Bronchial epithelial cell (primary cell): ENCODE results near the gene RASSF4. TPM values are rescaled to one million over a fixed set of nuclear protein-coding genes. Genes with fewer than 3 reads are reported as not detected.

Source experiments
- DNase-seq: peaks from one replicate; pipeline ENCODE4 v3.0.0-alpha.2; 2010; ENCODE audit warnings: low read depth
- FAIRE-seq: peaks from 2 replicates; lab custom pipeline; 2011; peaks lifted over from hg19 to GRCh38; lab: Jason Lieb, UNC
- H3K27me3 ChIP-seq: 2 replicates; pipeline ENCODE4 v1.5.1; 2011; ENCODE audit warnings: low read length; ENCODE audit not compliant: control insufficient read depth, insufficient read depth
- H3K36me3 ChIP-seq: 2 replicates; pipeline ENCODE4 v1.5.1; 2011; ENCODE audit warnings: low read length; ENCODE audit not compliant: control insufficient read depth, insufficient read depth
- H3K4me3 ChIP-seq: 2 replicates; pipeline ENCODE4 v1.5.1; 2011; ENCODE audit warnings: mild to moderate bottlenecking, low read depth, low read length, control low read depth
- total RNA-seq: library from RNA; depleted of rRNA; stranded (reverse); fragments of >200 nt; gene quantifications from 2 replicates; pipeline ENCODE4 v1.2.1, GENCODE V29; 2014
- TF ChIP-seq, protein P1 (sequence below): IDR thresholded peaks from 2 replicates; pipeline ENCODE4 v1.5.1; 2011; ENCODE audit warnings: mild to moderate bottlenecking, moderate library complexity, low read length, control low read depth, inconsistent platforms; ENCODE audit not compliant: insufficient read depth, severe bottlenecking

RASSF4 gene
- total RNA-seq, 1 donor from 2014 or later = 0.26 TPM

- Histone ChIP-seq H3K27me3 (no peaks in the 10 kb centered on the region), H3K4me3 (no peak overlapping the region), H3K36me3 (no peaks in the 10 kb centered on the region)
- FAIRE-seq (no peak), DNase-seq (no peak)
- TF ChIP-seq, protein P1, sequence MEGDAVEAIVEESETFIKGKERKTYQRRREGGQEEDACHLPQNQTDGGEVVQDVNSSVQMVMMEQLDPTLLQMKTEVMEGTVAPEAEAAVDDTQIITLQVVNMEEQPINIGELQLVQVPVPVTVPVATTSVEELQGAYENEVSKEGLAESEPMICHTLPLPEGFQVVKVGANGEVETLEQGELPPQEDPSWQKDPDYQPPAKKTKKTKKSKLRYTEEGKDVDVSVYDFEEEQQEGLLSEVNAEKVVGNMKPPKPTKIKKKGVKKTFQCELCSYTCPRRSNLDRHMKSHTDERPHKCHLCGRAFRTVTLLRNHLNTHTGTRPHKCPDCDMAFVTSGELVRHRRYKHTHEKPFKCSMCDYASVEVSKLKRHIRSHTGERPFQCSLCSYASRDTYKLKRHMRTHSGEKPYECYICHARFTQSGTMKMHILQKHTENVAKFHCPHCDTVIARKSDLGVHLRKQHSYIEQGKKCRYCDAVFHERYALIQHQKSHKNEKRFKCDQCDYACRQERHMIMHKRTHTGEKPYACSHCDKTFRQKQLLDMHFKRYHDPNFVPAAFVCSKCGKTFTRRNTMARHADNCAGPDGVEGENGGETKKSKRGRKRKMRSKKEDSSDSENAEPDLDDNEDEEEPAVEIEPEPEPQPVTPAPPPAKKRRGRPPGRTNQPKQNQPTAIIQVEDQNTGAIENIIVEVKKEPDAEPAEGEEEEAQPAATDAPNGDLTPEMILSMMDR = no peak
Measured at GRCh38 chr10:44925224-44925623, 34.4 kb upstream of the RASSF4 start.

DNA sequence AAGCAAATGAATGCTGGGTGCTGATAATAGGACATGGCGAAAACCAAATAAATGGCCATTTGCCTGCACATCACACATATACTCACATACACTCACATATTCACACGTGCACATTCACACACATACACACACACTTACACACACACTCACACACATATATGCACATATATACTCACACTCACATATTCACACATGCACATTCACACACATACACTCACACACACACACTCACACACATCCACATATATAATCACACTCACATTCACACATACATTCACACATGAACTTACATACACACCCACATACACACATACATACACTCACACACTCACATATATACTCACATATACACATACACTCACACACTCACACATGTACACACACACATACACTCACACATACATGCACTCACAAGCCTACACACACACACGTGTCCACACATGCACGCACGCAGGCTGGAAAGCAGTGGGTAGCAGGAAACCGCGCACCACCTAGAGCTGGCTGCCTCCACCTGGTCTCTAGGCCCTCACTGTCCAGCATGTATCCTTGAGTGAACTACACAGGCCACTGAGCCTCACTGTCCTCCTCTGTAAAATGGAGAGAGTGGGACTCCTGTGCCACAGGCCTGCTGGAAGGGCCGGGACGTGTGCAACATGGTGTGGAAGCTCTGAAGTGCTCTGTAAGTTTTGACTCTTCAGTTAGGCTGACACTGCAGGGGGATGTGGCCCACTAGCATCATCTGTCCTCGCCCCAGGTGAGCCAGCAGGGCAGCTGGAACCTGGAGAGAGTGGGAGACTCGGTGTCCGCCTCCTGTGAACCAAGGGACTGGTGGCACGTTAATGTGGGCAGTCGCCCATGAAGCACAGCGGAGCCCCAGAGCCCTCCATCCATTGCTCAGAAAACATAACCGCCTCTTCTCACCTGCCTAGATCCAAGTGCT is 33.5 kb upstream of the RASSF4 start:
- TF ChIP-seq, protein P1 = no peak
- no peak overlapping the region for H3K4me3 ChIP-seq
- no peaks in the 10 kb centered on the region for H3K36me3 ChIP-seq
- no peaks in the 10 kb centered on the region for H3K27me3 ChIP-seq
- FAIRE-seq (peak; percentile 43), DNase-seq (no peak)

DNA sequence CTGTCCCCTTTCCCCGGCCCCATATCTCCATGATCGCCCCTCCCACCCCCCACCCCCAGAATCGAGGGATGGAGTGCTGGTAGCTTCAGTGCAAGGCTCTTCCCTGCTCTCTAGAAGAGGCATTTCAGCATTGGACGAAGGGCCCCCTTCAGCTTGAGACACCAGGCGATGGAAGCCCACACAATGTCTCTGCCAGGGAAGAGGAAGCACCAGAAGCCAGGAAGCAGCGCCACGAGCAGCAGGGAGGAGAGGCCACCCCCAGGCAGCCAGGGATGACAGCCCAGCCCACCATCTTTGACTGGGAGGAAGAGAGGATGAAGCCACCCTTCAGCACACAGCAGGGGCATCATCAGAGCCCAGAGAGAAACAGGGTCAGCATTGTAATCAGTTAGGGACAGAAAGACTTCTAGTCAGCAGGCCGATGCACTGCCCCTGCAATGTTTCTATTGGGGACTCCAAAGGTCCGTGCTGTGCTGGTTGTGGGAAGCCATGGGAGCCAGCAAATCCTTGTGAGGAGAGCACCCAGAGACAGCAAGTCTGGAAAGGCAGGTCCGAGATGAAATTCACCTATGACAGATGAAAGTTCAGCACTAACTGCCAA is 32.8 kb upstream of the RASSF4 start:
- no peaks in the 10 kb centered on the region for H3K36me3 ChIP-seq
- no peak overlapping the region for H3K4me3 ChIP-seq
- no peaks in the 10 kb centered on the region for H3K27me3 ChIP-seq
- FAIRE-seq (peak; percentile 40), DNase-seq (no peak)
- TF ChIP-seq, protein P1 = no peak

DNA sequence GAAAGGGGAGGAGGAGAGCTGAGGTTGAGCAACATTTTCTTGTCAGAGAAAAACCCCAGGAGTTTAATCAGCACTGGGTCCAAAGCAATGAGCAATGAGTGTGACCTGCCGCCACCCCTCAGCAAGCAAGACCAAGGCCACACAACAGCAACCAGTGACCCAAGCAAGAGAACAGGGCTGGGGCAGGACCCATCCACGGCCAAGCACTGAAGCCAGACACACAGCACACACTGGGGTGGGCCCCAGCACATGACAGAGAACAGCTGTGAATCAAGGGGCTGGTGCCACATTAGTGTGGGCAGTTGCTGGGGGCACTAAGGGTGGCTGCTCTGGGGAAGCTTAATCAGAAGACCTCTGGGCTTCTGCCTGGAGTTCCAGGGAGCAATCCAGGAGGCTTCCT is 32.2 kb upstream of the RASSF4 start:
- TF ChIP-seq, protein P1 = no peak
- FAIRE-seq (no peak), DNase-seq (peak; percentile 53)
- Histone ChIP-seq H3K36me3 (no peaks in the 10 kb centered on the region), H3K27me3 (no peaks in the 10 kb centered on the region), H3K4me3 (no peak overlapping the region)

DNA sequence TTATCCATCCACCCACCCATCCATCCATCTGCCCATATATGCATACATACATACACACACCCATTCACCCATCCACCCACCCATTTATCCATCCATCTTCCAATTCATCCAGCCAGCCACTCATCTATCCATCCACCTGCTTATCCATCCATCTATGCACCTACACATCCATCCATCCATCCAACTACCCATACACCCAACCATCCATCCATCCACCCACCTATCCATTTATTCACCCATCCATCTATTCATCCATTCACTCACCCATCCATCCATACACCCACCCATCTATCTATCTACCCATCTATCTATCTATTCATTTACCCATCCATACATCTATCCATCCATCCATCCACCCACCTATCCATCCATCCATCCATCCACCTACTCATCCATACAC is 31.1 kb upstream of the RASSF4 start:
- H3K4me3 ChIP-seq = no peak overlapping the region
- no peaks in the 10 kb centered on the region for H3K36me3 ChIP-seq
- no peak for DNase-seq
- H3K27me3 ChIP-seq = no peaks in the 10 kb centered on the region
- no peak for FAIRE-seq
- TF ChIP-seq, protein P1 = no peak
